NCI-H82 (cell line): ENCODE measurements around the gene BCAR1.
A peak's percentile ranks its signal among the peaks of the same experiment; 100 is the strongest.
"Not testable (repeated sequence)": the region's sequence is repeated elsewhere in the genome, so short reads cannot be mapped to it uniquely, and the experiment has no call there.

ENCODE experiments used
- DNase-seq: peaks from one replicate; lab custom pipeline; 2025; lab: John Stamatoyannopoulos, UW

Gene BCAR1

DNA sequence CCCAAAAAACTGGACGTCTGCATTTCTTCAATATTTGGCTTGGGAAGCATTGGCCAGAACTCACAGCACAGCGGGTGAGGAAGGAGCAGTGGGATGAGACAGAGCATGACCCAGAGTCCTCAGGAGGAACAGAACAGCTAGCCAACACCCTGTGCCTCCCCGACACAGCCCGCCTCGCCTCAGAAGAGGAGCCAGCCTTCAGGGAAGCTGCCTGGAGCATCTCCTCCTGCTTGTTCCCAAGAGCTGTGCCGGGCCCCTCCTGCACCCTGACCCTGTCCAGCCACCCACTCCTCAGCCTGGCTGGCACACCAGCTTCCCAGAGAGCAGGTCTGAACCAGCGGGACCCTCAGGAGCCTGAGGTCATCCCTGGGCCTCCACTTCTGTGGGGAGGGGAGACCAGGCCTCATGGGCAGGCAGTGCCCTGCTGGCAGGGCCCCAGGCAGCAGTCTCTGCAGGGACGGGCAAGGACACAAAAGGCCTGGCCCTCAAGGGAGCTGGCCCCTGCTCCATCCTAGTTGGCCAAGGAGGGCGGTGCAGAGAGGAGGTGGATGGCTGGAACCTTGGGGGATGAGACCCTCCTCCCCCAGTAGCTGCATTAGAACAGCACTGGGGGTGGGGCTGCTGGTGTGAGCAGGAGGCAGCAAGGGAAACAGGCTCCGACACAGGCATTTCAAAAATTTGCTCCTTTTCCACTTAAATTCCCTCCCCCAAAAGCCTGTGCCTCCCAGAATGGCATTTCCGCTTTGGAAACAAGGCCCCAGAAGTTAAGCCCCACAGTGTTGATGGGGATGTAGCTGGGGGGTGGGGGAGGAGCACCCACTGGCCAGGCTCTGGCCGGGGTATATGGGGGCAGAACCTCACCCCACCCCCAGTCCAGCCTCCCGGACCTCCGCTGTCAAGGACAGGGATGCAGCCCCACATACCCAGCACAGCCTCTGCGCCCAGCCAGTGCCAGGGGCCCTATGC, 1.8 kb upstream of the BCAR1 start:
- no peak for DNase-seq

DNA sequence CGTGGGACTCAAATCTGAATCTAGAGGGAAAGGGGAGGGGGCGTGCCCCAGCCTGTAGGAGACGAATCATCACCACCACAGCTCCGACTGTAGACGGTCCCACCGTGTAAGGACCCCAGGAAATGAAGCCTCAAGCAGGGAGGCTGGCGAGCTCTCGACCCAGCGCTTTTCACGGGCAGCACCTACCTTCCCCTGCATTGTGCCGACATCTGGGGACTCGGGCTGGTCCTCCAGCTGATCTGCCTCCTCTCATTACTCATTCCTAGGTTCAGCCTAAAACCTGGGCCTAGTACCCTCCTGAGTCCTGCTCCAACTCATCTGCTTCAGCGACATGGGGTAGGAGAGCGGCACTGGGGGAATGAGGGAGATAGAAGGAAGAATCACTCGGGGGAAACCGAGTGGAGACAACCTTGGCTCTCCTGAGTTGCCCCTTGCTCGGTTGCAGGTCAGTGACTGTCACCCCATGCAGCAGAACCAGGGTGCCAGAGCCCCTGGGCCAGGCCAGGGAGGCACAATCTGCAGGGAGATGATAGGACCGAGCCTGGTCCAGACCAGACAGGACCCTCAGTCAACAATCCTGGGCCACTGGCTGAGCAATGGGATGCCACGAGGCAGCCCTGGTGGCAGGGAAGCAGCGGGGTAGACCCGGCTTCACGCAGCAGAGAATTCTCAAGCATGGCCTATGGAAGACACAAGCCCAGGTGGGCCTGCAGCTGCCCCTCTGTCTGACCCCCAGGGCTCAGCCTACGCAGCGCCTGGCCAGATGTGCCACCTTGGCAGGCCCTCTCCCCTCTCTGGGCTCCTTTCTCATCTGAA, 833 bp upstream of the BCAR1 start:
- no peak for DNase-seq

DNA sequence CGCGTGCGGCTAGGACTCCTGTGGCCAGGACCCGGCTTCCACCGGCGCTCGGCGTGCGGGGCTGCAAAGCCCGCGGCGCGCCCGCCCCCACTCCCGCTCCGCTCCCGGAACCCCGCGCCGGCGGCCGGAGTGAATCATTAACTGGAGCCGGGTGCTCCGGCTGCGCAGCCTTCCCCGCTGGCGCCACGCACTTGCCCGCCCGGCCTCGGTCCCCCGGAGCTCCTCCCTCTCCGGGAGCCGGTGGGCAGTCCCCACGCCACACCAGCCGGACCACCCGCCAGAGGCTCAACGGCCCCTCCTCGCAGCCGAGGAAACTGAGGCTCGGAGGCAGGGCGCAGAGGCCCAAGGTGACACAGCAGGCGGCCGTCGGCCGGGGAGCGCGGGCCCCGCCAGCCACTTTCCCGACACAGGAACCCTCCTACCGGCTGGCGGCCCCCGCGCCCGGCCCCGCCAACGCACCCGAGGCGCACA, 580 bp downstream of the BCAR1 start:
- peak; percentile 41 for DNase-seq

DNA sequence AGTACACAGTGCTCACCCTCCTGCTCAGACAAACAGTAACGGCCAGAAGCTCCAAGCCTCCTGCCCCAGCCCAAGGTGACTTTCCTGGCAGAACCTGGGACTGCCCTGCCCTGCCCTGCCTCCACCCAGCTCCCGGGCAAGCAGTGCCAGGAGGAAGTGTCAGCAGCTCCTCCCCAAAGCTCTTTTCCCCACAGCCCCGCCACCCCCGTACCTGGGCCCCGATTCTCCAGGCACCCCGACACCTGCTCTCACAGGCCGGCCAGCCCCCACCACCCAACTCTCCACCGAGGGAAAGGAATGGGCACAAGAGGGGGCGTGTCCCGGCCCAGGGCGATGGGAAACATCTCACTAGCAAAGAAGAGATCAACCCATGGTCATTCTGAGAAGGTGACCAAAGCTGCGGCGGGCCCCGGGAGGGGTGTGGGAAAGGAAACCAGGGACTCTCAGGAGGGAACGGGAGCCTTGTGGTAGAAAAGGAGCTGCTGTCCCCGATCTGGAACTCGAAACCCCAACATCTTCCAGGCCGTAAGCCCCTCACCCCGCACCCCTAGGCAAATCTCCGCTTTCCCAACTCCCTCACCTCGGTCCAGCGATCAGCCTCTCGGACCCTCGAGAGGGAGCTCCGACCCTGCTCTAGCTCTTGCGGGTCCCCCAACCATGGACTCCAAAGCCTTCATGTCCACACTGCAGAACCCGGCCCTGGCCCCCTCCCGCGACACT, 1.2 kb downstream of the BCAR1 start:
- no peak for DNase-seq

DNA sequence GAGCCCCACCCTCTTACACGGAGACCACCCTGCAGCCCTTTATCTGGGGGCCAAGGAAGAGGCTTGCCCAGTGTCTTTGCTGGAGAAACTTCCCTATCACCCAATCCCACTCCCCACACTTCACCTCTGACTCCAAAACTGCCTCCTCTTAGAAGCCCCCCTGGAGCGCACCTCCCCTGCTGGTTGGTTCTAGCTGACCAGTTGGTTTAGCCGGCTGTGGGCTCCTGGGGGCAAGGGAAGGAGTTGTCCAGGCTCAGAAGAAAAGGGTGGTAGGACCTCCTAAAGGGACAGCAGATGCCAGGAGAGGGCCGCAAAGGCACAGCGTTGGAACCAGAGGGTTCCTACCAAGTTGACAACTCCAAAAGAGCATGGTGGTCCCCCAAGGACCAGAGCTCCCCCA, 2.0 kb downstream of the BCAR1 start:
- DNase-seq, result no peak

- DNase-seq, result no peak
These were observed 2.7 kb downstream of the BCAR1 start for GRCh38 chr16:75248536-75249380.

- no peak for DNase-seq
These were observed 3.3 kb downstream of the BCAR1 start for GRCh38 chr16:75248142-75248535.

DNA sequence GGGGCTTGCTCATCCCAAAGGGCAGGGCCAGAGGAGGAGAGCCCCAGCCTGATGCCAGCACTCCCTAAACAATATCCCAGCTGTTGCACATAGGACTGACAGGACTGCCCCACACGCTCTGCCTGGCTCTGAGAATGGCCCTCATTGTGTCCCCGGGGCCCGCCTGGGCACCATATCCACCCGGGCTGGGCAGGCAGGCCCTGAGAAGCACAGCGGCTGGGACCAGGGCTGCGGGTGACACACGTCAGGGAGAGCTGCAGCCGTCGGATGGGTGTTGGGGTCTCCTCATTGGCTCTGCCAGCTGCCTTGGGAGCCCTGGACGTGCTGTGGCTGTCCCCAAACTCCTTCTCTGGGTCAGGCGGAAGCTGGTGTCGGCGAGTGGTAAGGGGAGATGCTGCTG, 4.2 kb downstream of the BCAR1 start:
- DNase-seq, result no peak

GRCh38 chr16:75246504-75247205, 4.8 kb downstream of the BCAR1 start:
- no peak for DNase-seq

- no peak for DNase-seq
These were observed 6.3 kb downstream of the BCAR1 start for GRCh38 chr16:75244844-75245758.

DNA sequence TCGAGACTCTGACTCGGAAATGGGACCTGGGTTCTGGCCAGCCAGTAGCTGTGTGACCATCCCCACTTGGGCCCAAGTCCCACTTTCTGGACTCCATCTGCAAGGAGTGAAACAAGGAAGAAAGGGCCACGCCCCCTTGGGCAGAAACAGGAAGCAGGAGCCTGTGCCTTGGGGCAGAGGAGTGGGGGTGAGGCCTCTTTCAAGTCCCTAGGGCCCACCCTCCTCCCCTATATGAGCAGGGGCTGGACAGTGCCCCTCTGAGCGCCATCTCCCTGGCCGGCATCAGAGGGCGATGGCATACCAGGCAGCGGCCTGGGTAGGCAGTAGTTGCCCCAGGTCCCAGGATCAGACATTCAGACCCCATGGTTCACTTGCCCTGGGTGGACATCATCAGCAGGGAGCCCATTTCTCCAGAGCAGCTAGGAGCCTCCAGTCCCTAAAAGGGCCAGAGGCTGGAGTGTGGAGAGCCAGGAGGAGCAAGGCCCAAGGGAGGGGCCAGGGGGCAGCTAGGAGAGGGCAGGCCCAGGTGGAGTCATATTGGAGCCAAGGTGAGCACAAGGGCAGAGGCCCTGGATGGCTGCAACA, 7.1 kb downstream of the BCAR1 start:
- no peak for DNase-seq

- no peak for DNase-seq
These were observed 7.7 kb downstream of the BCAR1 start for GRCh38 chr16:75243667-75244224.

- DNase-seq, result not testable (repeated sequence)
These were observed 8.9 kb downstream of the BCAR1 start for GRCh38 chr16:75242436-75243078.

DNA sequence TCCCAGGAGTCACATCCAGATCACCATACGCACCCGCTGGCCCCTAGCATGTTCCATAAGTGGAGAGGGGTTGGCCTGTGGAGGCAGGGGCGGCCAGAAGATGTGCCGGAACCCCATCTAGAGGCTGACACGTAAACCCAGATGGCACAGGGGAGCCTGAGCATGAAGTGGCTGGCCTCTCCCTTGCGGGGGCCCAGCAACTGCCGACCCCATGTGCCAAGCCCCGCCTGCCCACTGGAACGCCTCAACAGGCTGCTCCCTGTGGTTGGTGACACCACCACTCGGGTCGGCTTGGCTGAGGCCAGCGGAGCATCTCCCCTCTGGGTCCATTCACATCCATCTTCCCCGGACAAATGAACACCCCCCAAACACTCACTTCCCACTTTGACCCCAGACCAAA, 9.5 kb downstream of the BCAR1 start:
- no peak for DNase-seq

GRCh38 chr16:75241412-75241811, 10.0 kb downstream of the BCAR1 start:
- DNase-seq, result no peak

DNA sequence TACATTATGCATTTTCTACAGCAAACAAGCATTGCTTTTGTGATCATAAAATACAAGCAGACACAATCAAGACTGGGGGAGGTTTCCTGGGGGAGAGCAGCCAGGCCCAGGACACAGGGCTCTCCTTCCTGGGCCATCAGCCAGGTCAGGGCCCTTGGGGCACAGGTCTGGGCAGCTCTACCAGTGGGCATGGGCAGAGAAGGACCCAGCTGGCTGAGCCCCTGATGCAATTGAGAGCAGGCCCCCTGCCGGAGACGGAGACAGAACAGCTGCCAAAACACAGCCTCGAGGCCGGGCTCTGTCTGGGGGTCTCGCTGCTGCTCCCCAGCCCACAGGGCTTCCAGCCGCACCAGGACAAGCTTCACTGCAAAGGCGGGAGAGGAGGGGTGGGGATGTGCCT, 10.8 kb downstream of the BCAR1 start:
- DNase-seq, result not testable (repeated sequence)

- DNase-seq, result no peak
These were observed 11.8 kb downstream of the BCAR1 start for GRCh38 chr16:75239542-75240122.
